ENCODE measurements around the gene PRKAR1A.
"Not testable (repeated sequence)": the region's sequence is repeated elsewhere in the genome, so short reads cannot be mapped to it uniquely, and the experiment has no call there.

Gene PRKAR1A

DNA sequence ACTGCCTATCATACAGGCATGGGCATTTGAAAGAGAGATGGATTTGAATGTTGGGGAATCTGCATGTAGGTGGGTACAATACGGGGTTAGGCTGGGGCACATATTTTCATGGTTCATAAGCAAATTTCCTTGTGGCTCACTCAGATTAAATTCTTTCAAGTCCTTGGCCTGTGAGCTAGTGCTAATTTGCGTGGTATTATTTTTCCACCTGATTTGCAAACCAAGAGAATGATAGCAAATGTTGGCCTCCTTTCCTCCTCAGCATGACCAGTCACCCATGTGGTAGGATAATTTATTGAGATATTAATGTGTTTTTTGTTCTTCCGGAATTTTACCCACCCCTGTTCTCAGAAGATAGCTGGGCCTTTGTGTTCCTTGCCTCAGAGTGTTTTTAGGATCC is 66.0 kb downstream of the PRKAR1A start:
- DNase-seq (ENCODE audit: low read depth in 2 of 2, low spot score in 1 of 2): no peak

- DNase-seq (ENCODE audit: low read depth in 2 of 2, low spot score in 1 of 2): no peak
These were observed 67.1 kb downstream of the PRKAR1A start for GRCh38 chr17:68579194-68579927.

DNA sequence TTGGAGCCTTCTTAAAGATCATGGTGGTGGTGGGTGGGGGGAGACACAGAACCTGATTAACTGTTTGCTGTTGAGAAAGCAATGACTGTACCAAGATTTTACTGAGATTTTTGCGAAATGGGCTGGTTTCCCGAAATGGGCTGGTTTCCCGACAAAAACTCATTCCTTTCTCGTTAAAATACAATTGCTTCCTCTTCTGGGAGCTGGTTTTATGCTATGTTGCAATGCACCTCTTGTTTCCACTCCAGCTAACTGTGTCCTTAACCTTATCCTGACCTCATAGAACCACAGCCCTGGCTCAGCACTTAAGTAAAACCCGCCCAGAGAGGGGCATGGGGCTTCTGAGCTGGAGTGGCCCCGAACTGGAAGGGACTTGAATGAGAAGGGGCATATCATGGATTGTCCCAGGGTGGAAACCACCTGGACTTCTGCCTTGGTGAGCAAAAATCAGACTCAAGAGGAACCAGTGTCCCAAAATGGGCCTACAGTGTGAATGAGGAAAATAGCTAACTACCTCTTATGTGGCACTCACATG is 68.1 kb downstream of the PRKAR1A start:
- no peak for DNase-seq (ENCODE audit: low read depth in 2 of 2, low spot score in 1 of 2)

- no peak for DNase-seq (ENCODE audit: low read depth in 2 of 2, low spot score in 1 of 2)
These were observed 69.8 kb downstream of the PRKAR1A start for GRCh38 chr17:68581863-68582645.

DNA sequence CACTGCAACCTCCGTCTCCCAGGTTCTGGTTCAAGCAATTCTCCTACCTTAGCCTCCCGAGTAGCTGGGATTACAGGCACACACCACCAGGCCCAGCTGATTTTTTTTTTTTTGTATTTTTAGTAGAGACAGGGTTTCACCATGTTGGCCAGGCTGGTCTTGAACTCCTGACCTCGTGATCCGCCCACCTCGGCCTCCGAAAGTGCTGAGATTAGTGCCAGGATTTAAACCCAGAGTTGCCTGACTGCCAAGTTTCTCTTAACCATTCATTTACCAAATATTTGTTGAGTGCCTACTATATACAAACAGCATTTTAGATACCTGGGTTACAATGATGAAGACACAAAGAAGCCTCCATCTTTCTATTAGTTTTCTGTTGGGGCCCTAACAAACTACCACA is 70.6 kb downstream of the PRKAR1A start:
- not testable (repeated sequence) for DNase-seq (ENCODE audit: low read depth in 2 of 2, low spot score in 1 of 2)

DNA sequence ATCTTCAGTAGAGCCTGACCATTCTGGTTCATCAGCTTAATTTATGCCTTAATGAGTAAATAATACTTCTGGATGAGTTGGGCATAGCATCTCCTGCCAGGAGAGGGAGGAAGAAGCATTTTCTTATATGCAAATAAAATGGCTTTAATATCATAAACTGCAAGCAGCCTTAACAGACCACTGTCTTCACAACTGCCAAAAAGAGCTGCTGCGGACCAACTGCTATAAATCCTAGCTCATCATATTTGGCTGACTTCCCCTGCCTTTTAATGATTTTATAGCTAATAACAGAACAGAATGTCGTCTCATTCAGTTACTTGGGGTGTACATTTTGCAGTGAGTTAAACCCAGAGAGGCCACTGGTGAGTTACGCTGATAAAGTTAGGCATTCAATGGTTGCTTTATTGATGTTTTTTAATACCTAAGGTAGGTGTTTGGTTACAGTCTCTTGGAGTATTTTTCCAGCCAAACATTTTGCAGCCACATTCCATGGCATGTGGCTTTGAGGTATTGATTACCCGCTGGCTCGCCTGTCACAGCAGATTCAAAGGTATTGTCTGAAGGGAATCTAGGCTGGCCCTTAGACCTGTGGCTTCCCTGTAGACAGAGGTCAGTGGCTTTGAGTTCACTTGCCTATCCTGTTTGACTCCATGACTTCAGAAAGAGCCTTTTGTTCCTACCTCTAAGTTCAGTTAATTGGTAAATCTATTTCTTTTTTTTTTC is 72.5 kb downstream of the PRKAR1A start:
- DNase-seq (ENCODE audit: low read depth in 2 of 2, low spot score in 1 of 2): no peak

DNA sequence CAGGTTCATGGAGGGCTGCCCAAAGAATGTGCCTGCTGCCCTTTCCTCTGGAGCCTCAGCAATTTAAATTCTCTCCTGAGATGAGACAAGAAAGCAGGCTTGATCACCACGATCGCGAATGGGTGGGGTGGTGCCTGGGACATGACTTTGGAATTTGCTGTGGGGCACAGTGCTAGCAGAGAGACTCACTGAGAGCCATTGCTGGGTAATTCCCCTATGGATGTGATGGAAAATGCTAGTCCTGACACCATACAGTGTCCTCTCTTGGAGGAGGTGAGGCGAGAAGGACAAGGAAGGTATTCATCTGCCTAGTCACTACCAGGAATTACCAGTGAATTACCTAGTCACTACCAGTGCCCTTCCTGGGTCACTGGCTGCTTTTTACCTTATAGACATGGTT is 73.4 kb downstream of the PRKAR1A start:
- no peak for DNase-seq (ENCODE audit: low read depth in 2 of 2, low spot score in 1 of 2)

- DNase-seq (ENCODE audit: low read depth in 2 of 2, low spot score in 1 of 2): no peak
These were observed 74.8 kb downstream of the PRKAR1A start for GRCh38 chr17:68587026-68587425.

DNA sequence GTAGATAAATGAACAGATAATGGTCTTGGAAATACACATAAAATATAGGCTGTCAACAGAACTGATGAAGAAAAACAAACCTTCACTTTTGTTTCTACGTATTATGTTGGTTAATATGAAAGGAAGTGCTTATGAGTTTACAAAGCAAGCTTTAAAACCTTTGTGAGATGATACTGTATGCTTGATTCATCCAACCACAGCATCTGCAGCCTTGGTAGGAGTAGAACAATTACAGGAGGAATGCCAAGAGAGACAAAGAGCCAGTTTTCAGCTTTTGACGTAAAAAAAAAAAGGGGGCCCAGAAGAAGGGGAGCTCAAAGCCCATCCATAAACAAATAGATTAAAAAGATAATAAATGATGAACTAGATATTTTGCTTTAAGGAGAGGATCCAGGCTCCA is 75.6 kb downstream of the PRKAR1A start:
- no peak for DNase-seq (ENCODE audit: low read depth in 2 of 2, low spot score in 1 of 2)

GRCh38 chr17:68588362-68588761 is 76.1 kb downstream of the PRKAR1A start:
- no peak for DNase-seq (ENCODE audit: low read depth in 2 of 2, low spot score in 1 of 2)

- DNase-seq (ENCODE audit: low read depth in 2 of 2, low spot score in 1 of 2): no peak
These were observed 76.9 kb downstream of the PRKAR1A start for GRCh38 chr17:68589086-68589485.

DNA sequence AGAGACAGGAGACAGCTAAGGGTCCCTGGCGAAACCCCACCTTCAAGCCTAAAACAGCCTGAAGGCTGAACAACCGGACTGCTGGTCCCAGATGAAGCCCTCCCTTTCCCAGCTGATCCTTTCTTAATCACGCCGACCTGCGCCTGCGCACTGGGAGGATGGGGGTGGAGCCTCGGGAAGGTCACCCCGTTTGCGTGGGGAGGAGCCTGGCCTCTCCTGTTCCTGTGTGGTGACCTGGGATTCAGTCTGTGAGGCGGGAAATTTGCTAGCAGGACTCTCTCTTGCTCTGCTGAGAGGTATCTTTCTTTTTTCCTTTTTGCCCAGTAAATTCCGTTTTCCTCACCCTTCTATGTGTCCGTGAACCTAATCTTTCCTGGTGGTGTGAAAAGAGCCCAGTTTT is 79.4 kb downstream of the PRKAR1A start:
- no peak for DNase-seq (ENCODE audit: low read depth in 2 of 2, low spot score in 1 of 2)

- no peak for DNase-seq (ENCODE audit: low read depth in 2 of 2, low spot score in 1 of 2)
These were observed 79.8 kb downstream of the PRKAR1A start for GRCh38 chr17:68592009-68592408.

DNA sequence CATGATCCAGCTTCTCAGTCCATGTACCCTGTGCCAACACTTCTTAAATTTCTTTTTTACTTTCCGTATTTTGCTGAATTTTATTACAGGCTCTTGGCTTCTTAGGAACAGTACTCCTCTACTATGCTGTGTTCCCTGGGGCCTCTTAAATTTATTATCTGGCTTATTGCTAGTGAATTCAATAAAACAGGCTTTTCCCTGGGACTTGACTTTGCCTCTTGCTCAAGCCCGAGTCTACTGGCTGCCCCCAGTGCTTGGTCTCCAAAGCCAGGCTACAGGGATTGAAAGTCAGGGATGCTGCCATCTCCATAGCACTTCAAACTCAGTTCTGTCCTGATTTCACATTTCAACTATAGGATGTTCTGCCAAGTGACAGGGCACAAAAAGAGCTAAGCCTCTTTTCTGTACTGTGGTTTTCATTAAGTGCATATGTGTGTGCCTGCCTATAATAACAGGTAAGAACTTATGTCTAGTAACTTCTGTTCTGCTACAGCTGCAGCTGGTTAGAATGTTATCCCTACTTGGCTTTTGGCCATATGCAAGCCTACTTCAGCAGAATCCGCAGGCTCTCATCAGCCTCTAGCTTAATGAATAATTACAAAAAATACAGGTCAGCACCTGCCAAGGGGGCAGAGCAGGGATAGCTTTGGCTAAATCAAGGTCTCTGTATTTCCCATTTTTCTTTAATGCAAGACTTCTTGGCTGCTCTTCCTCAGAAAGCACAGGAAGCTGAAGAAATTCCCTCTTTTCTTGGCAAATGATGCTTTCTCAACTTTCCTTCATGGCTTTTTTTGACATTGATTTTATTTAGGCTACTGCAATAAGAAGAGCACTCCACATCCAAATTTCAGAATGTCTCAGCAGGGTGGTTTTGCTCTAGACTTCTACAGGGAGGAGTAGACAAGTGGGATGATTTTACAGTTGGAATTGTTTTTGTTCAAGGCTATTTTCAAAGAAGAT is 80.7 kb downstream of the PRKAR1A start:
- DNase-seq (ENCODE audit: low read depth in 2 of 2, low spot score in 1 of 2): no peak

GRCh38 chr17:68594552-68594951 is 82.3 kb downstream of the PRKAR1A start:
- no peak for DNase-seq (ENCODE audit: low read depth in 2 of 2, low spot score in 1 of 2)

DNA sequence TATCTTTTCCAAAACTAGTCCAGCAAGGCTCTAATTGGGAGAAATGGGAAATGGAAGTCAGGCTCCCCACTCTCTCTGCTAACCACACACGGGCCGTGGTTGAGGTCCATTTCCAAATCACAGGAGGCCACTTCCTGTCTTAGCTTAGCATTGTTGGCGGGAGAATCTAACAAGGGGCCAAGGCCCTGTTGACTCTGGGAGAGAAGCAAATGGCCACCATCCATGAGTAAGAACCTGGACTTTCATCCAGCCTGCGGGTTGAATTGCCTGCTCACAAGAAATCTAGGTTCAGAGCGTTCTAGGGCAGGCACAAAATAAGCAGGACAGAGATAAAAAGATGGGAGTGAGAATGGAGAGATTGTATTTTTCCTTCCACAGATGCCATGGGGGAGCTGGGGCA is 83.3 kb downstream of the PRKAR1A start:
- DNase-seq (ENCODE audit: low read depth in 2 of 2, low spot score in 1 of 2): no peak

- no peak for DNase-seq (ENCODE audit: low read depth in 2 of 2, low spot score in 1 of 2)
These were observed 83.8 kb downstream of the PRKAR1A start for GRCh38 chr17:68595986-68596385.

- no peak for DNase-seq (ENCODE audit: low read depth in 2 of 2, low spot score in 1 of 2)
These were observed 84.2 kb downstream of the PRKAR1A start for GRCh38 chr17:68596411-68596945.

DNA sequence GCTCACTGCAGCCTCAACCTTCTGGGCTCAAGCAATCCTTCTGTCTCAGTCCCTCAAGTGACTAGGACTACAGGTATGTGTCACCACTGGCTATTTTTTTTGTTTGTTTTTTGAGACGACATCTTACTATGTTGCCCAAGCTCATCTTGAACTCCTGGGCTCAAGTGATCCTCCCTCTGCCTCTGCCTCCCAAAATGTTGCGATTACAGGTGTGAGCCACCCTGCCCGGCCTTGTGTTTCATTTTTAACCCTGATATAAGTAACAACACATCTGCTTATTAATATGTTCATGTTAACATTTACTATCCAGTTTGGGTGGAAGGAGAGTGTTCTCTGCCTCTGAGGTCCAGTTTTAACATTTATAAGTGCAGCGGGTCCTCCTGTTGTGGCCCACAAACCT is 85.8 kb downstream of the PRKAR1A start:
- no peak for DNase-seq (ENCODE audit: low read depth in 2 of 2, low spot score in 1 of 2)

DNA sequence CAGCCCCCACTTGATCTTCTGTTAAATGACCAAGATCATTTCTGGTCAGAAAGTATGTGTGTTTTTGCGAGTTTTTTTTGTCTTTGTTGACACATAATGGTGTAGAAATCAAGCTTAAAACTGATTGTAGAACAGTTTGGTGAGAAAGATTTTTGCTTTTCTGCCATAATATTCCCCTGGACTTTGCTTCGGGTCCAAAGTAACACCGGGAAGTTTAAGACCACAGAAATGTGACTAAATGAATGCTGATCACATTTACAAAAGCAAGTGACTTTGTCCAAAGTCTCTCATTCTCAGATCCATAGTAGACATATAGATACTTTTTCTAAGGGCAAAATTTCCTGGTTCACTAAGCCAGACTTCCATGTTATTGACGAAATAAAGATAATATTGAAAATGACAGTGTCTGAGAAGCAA is 86.3 kb downstream of the PRKAR1A start:
- DNase-seq (ENCODE audit: low read depth in 2 of 2, low spot score in 1 of 2): no peak

All from stimulated activated CD8-positive, alpha-beta memory T cell treated with anti-CD3 and anti-CD28 coated beads, Interleukin-4, amount 100 ng/mL, for 1 hour (primary cell).